Fibroblast of lung (primary cell): ENCODE results near the gene THAP4.

Source experiments
- CTCF ChIP-seq, 2 donors: IDR thresholded peaks in 1 of 2; conservative IDR thresholded peaks in 1 of 2; 1 replicate in 1 of 2; 2 replicates in 1 of 2; pipeline ENCODE4 v1.5.1; 2011 to 2012; ENCODE audit warnings: low read length in 2 of 2, control low read depth in 1 of 2, inconsistent platforms in 1 of 2, low read depth in 1 of 2, mild to moderate bottlenecking in 1 of 2
- EZH2 ChIP-seq: IDR thresholded peaks from 2 replicates; pipeline ENCODE4 v1.5.1; 2012; ENCODE audit warnings: low read length, control low read depth, mild to moderate bottlenecking; ENCODE audit errors: missing control alignments

GRCh38 chr2:241613017-241613780, 23.8 kb downstream of the THAP4 start:
- no peak for TF ChIP-seq CTCF (conservative IDR thresholded peaks at IDR 0.05 in 1 of 2, IDR thresholded peaks at IDR 0.05 in 1 of 2; ENCODE audit: low read depth in 1 of 2, low read length in 2 of 2)
- TF ChIP-seq EZH2 = no peak
